Middle frontal gyrus (tissue), 1 donor: ENCODE results near the gene DCAF11.
"Not testable (repeated sequence)": the region's sequence is repeated elsewhere in the genome, so short reads cannot be mapped to it uniquely, and the experiment has no call there.

ENCODE experiments used
- DNase-seq: peaks from one replicate; pipeline ENCODE4 v3.0.0-alpha.2; 2015; ENCODE audit warnings: low spot score; ENCODE audit errors: extremely low spot score

DCAF11 gene

GRCh38 chr14:24095271-24096068 is 19.1 kb upstream of the DCAF11 start:
- no peak for DNase-seq

- DNase-seq = no peak
These were observed 17.9 kb upstream of the DCAF11 start for GRCh38 chr14:24096545-24097181.

- DNase-seq = no peak
These were observed 16.2 kb upstream of the DCAF11 start for GRCh38 chr14:24098229-24098926.

- no peak for DNase-seq
These were observed 15.4 kb upstream of the DCAF11 start for GRCh38 chr14:24098927-24099813.

- no peak for DNase-seq
These were observed 14.2 kb upstream of the DCAF11 start for GRCh38 chr14:24100197-24100981.

- DNase-seq = no peak
These were observed 13.5 kb upstream of the DCAF11 start for GRCh38 chr14:24100982-24101494.

GRCh38 chr14:24102357-24103048 is 12.1 kb upstream of the DCAF11 start:
- no peak for DNase-seq

GRCh38 chr14:24103451-24103850 is 11.1 kb upstream of the DCAF11 start:
- DNase-seq = no peak

- DNase-seq = not testable (repeated sequence)
These were observed 8.9 kb upstream of the DCAF11 start for GRCh38 chr14:24105609-24106239.

GRCh38 chr14:24106672-24107271 is 7.8 kb upstream of the DCAF11 start:
- DNase-seq = no peak

GRCh38 chr14:24108336-24108874 is 6.2 kb upstream of the DCAF11 start:
- DNase-seq = no peak

- DNase-seq = no peak
These were observed 4.5 kb upstream of the DCAF11 start for GRCh38 chr14:24110060-24110459.

- DNase-seq = no peak
These were observed 4.1 kb upstream of the DCAF11 start for GRCh38 chr14:24110523-24110922.

GRCh38 chr14:24113379-24113800 is 1.2 kb upstream of the DCAF11 start:
- DNase-seq = no peak

GRCh38 chr14:24113801-24114531 is 611 bp upstream of the DCAF11 start:
- peak; percentile 57 for DNase-seq

GRCh38 chr14:24115422-24116127 is 998 bp downstream of the DCAF11 start:
- no peak for DNase-seq
